ENCODE results near the gene RP9. TPM values are rescaled to one million over a fixed set of nuclear protein-coding genes. Genes with fewer than 3 reads are reported as not detected.

The RP9 gene
- total and polyA plus RNA-seq, 9 of the 15 experiments (the other 6 are each of a cell fraction or from before 2014, with no cell fraction given), result 10.7 to 44.8 (median 33.4) TPM

DNA sequence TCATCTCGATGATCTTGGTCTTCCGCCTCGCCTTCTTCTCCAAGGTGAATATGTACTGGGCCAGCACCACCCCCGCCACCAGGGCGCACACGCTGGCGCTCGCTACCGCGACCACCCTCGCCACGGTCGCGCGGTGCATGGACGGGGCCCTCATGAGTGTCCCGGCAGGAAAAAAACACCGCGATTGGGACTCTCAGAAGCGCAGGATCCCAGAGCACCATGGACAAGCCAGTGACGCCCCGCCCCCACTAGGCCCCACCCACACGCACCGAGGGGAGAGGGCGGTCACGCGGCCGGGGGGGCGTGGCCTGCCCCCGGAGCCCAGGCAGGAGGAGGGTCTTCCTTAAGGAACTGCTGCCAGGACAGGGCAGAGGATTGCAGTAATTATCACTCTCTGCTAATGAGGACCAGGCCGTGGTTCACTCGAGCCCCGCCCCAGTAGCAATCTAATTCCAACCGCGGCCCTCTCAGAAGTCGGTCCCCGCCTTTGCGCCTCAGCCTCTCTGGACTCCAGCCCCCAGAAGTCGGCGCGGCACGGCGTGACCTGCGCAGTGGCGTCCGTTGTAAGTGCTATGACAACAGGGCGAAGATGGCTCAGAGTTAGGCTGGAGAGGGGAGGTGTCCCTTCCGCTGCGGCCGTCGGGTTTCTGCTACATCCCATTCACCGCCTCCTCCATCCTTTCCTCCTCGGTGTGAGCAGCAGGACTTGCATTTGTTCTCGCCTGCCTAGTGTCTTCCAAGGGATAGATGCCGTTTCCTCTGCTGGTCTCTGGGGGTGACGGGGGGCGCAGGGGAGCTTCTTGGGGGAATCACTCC lies 20.0 kb upstream of the RP9 start, which contains the start of gene BBS9 (continued):
- TF ChIP-seq MEF2D (tag; conservative IDR thresholded peaks at IDR 0.05; ENCODE audit: low read depth) (no peak), POLR2AphosphoS5 (IDR thresholded peaks at IDR 0.05; ENCODE audit: control insufficient read depth, insufficient read depth, low read depth, low read length) (peak; percentile 57), BCOR (IDR thresholded peaks at IDR 0.05) (no peak; the same call in 1 of the 2 replicates), GATAD2A (IDR thresholded peaks at IDR 0.05) (no peak), ZNF12 (CRISPR knock-in tag; IDR thresholded peaks at IDR 0.05) (no peak; the same call in 1 of the 2 replicates), ARNT (IDR thresholded peaks at IDR 0.05) (no peak), POLR2B (IDR thresholded peaks at IDR 0.05; ENCODE audit: low read depth, partially characterized antibody) (peak; percentile 77), TCF3 (CRISPR knock-in tag; IDR thresholded peaks at IDR 0.05) (no peak), ZNF551 (CRISPR knock-in tag; IDR thresholded peaks at IDR 0.05) (no peak), ZNF639 (CRISPR knock-in tag; conservative IDR thresholded peaks at IDR 0.05 in 1 of 2, IDR thresholded peaks at IDR 0.05 in 1 of 2) (peak in 1 of 2 experiments; percentile 76; a peak in 2 of 4 replicates), TCF7 (IDR thresholded peaks at IDR 0.05; ENCODE audit: borderline replicate concordance) (0 out of 2 replicates have a peak, but pooled peaks have one; percentile 36), THAP12 (CRISPR knock-in tag; IDR thresholded peaks at IDR 0.05) (no peak), MYC (IDR thresholded peaks at IDR 0.05; ENCODE audit: low read depth, low read length) (peak; percentile 63; the same call in 1 of the 2 replicates), MYC (CRISPR knock-in tag; IDR thresholded peaks at IDR 0.05; ENCODE audit: borderline replicate concordance, low read depth) (no peak), RAD51 (IDR thresholded peaks at IDR 0.05; ENCODE audit: borderline replicate concordance, low read depth) (peak; percentile 74), ZNF184 (CRISPR knock-in tag; IDR thresholded peaks at IDR 0.05) (no peak), RBM22 (IDR thresholded peaks at IDR 0.05; ENCODE audit: low read depth, low read length, poor library complexity, severe bottlenecking) (no peak), TAF9B (IDR thresholded peaks at IDR 0.05; ENCODE audit: partially characterized antibody) (no peak)
- TF ChIP-seq, protein P1, sequence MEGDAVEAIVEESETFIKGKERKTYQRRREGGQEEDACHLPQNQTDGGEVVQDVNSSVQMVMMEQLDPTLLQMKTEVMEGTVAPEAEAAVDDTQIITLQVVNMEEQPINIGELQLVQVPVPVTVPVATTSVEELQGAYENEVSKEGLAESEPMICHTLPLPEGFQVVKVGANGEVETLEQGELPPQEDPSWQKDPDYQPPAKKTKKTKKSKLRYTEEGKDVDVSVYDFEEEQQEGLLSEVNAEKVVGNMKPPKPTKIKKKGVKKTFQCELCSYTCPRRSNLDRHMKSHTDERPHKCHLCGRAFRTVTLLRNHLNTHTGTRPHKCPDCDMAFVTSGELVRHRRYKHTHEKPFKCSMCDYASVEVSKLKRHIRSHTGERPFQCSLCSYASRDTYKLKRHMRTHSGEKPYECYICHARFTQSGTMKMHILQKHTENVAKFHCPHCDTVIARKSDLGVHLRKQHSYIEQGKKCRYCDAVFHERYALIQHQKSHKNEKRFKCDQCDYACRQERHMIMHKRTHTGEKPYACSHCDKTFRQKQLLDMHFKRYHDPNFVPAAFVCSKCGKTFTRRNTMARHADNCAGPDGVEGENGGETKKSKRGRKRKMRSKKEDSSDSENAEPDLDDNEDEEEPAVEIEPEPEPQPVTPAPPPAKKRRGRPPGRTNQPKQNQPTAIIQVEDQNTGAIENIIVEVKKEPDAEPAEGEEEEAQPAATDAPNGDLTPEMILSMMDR (IDR thresholded peaks at IDR 0.05 in 2 of 3, conservative IDR thresholded peaks at IDR 0.05 in 1 of 3; ENCODE audit: insufficient read depth in 2 of 3, low read depth in 1 of 3, low read length in 3 of 3), result 0 out of 6 replicates have a peak, but pooled peaks of 1 of the 3 experiments have one; percentile 17
- TF ChIP-seq, protein P2, sequence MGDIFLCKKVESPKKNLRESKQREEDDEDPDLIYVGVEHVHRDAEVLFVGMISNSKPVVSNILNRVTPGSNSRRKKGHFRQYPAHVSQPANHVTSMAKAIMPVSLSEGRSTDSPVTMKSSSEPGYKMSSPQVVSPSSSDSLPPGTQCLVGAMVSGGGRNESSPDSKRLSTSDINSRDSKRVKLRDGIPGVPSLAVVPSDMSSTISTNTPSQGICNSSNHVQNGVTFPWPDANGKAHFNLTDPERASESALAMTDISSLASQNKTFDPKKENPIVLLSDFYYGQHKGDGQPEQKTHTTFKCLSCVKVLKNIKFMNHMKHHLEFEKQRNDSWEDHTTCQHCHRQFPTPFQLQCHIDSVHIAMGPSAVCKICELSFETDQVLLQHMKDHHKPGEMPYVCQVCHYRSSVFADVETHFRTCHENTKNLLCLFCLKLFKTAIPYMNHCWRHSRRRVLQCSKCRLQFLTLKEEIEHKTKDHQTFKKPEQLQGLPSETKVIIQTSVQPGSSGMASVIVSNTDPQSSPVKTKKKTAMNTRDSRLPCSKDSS (IDR thresholded peaks at IDR 0.05; ENCODE audit: low read depth, partially characterized antibody), result no peak
